HG03066 (cell line): Measurements from ENCODE around the gene PGAP3.

Source experiments
- ATAC-seq: cut with Tn5 transposase; IDR thresholded peaks from one replicate; pipeline ENCODE4 v1.9.1; 2021; ENCODE audit warnings: low read depth; ENCODE audit not compliant: unreplicated experiment

PGAP3 gene

GRCh38 chr17:39640591-39641031, 47.2 kb downstream of the PGAP3 start:
- no peak for ATAC-seq

- ATAC-seq: no peak
Observed at GRCh38 chr17:39639566-39640458, 48.0 kb downstream of the PGAP3 start.

- ATAC-seq: no peak
Observed at GRCh38 chr17:39639043-39639442, 48.8 kb downstream of the PGAP3 start.

GRCh38 chr17:39638317-39638716, 49.5 kb downstream of the PGAP3 start:
- no peak for ATAC-seq

GRCh38 chr17:39636927-39637736, 50.7 kb downstream of the PGAP3 start, which contains the start of gene STARD3:
TSS of gene STARD3 (plus strand) at chr17:39637144. CDS start at chr17:39653532, 16,388 bp downstream.
- ATAC-seq: peak; percentile 72

GRCh38 chr17:39636587-39636926, 51.3 kb downstream of the PGAP3 start:
- ATAC-seq: peak; percentile 14

GRCh38 chr17:39635614-39636176, 52.2 kb downstream of the PGAP3 start:
- ATAC-seq: no peak

- no peak for ATAC-seq
Observed at GRCh38 chr17:39634384-39634871, 53.4 kb downstream of the PGAP3 start.

GRCh38 chr17:39633570-39634183, 54.2 kb downstream of the PGAP3 start:
- ATAC-seq: no peak

- ATAC-seq: no peak
Observed at GRCh38 chr17:39632153-39632941, 55.5 kb downstream of the PGAP3 start.

- ATAC-seq: no peak
Observed at GRCh38 chr17:39631403-39631802, 56.5 kb downstream of the PGAP3 start.

- ATAC-seq: no peak
Observed at GRCh38 chr17:39629898-39630297, 58.0 kb downstream of the PGAP3 start.

- no peak for ATAC-seq
Observed at GRCh38 chr17:39629494-39629880, 58.4 kb downstream of the PGAP3 start.

- no peak for ATAC-seq
Observed at GRCh38 chr17:39628655-39629493, 59.0 kb downstream of the PGAP3 start.

GRCh38 chr17:39627712-39628516, 59.9 kb downstream of the PGAP3 start:
- ATAC-seq: no peak

GRCh38 chr17:39627047-39627711, 60.7 kb downstream of the PGAP3 start:
- ATAC-seq: no peak

- no peak for ATAC-seq
Observed at GRCh38 chr17:39626171-39627046, 61.4 kb downstream of the PGAP3 start, which contains the start of gene PPP1R1B. TSS of gene PPP1R1B (plus strand) at chr17:39626952. CDS start at chr17:39627393, 441 bp downstream.
